HepG2 (cell line): ENCODE data around the gene BARHL2.

ENCODE experiments used
- CBX2 ChIP-seq, 2 experiments: fragments of 200-600 bp in 1 of 2; sonication (generic); formaldehyde crosslinking in 1 of 2; IDR thresholded peaks; 2 replicates each; pipeline versions ENCODE4 v1.7.0 to v1.8.1; 2018 to 2022; ENCODE audit warnings: low read depth in 2 of 2, low read length in 1 of 2, mild to moderate bottlenecking in 1 of 2, missing genetic modification reagents in 1 of 2
- CBX5 ChIP-seq: sonication (generic); formaldehyde crosslinking; IDR thresholded peaks from 2 replicates; pipeline ENCODE4 v1.4.0; 2020; ENCODE audit warnings: missing genetic modification reagents, borderline replicate concordance
- CTCF ChIP-seq: sonication (generic); formaldehyde crosslinking; IDR thresholded peaks from 2 replicates; pipeline ENCODE4 v1.5.0; 2020; ENCODE audit warnings: mild to moderate bottlenecking, missing genetic modification reagents, moderate library complexity
- HDAC2 ChIP-seq: sonication (generic); formaldehyde crosslinking; IDR thresholded peaks from 2 replicates; pipeline ENCODE4 v1.4.0; 2020; ENCODE audit warnings: missing genetic modification reagents
- HMGXB4 ChIP-seq, 2 experiments: sonication (generic) in 1 of 2; formaldehyde crosslinking in 1 of 2; IDR thresholded peaks; 2 replicates each; pipeline versions ENCODE4 v1.4.0 to v1.6.1; 2018 to 2020; ENCODE audit warnings: missing genetic modification reagents in 2 of 2, borderline replicate concordance in 1 of 2, low read depth in 1 of 2, mild to moderate bottlenecking in 1 of 2, missing biosample characterization in 1 of 2
- KDM4B ChIP-seq: sonication (generic); formaldehyde crosslinking; IDR thresholded peaks from 2 replicates; pipeline ENCODE4 v1.4.0; 2020; ENCODE audit warnings: missing genetic modification reagents
- PRPF4 ChIP-seq: fragments of 200-400 bp; formaldehyde crosslinking; IDR thresholded peaks from 2 replicates; pipeline ENCODE4 v1.6.1; 2016; ENCODE audit warnings: low read length, low read depth; ENCODE audit not compliant: poor library complexity, severe bottlenecking
- SNAI1 ChIP-seq: sonication (generic); formaldehyde crosslinking; IDR thresholded peaks from 2 replicates; pipeline ENCODE4 v1.5.0; 2020; ENCODE audit warnings: mild to moderate bottlenecking, missing genetic modification reagents, borderline replicate concordance

- no peak for TF ChIP-seq CBX2 (IDR thresholded peaks at IDR 0.05; ENCODE audit: low read depth, low read length)
- no peak for TF ChIP-seq CBX2 (CRISPR knock-in tag; IDR thresholded peaks at IDR 0.05; ENCODE audit: low read depth)
- no peak for TF ChIP-seq KDM4B (CRISPR knock-in tag)
- TF ChIP-seq PRPF4: no peak
- TF ChIP-seq HMGXB4 (CRISPR knock-in tag; IDR thresholded peaks at IDR 0.05; ENCODE audit: borderline replicate concordance in 1 of 2, low read depth in 1 of 2): no peak
- TF ChIP-seq CTCF (CRISPR knock-in tag): no peak
- TF ChIP-seq HDAC2 (CRISPR knock-in tag): no peak
- no peak for TF ChIP-seq CBX5 (CRISPR knock-in tag)
- no peak for TF ChIP-seq SNAI1
Observed at GRCh38 chr1:90718411-90719329, 1.6 kb upstream of the BARHL2 start.
